DND-41 (cell line): Measurements from ENCODE around the gene KIR3DL3.
"Not testable (repeated sequence)": the region's sequence is repeated elsewhere in the genome, so short reads cannot be mapped to it uniquely, and the experiment has no call there.

Experiments
- EZH2 ChIP-seq: IDR thresholded peaks from 3 replicates; pipeline ENCODE4 v1.6.1; 2012; ENCODE audit warnings: borderline replicate concordance, low read depth, mild to moderate bottlenecking, moderate library complexity, low read length, inconsistent platforms; ENCODE audit not compliant: severe bottlenecking
- TF ChIP-seq, protein P1 (sequence below): IDR thresholded peaks from 2 replicates; pipeline ENCODE4 v1.5.1; 2012; ENCODE audit warnings: borderline replicate concordance, low read length, moderate library complexity, mild to moderate bottlenecking; ENCODE audit not compliant: poor library complexity, severe bottlenecking; ENCODE audit errors: extremely low read depth

DNA sequence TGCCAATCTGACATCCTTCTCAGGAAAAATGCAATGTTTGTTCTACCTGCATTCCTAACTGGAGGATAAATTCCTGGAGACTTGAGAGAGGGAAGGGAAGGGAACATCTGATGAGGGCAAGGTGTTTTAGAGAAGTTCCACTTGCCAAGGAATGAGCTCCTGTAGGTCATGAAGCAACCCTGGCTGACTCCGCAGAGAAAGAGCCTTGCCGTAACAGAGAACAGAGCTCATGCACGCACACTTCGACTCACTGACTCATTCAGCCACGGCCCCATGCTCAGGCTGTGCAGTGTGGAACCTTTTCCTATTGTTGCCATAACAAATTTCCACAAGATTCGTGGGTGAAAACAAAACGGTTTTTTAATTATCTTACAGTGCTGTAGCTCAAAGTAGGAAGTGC, 54.7 kb downstream of the KIR3DL3 start:
- TF ChIP-seq, protein P1, sequence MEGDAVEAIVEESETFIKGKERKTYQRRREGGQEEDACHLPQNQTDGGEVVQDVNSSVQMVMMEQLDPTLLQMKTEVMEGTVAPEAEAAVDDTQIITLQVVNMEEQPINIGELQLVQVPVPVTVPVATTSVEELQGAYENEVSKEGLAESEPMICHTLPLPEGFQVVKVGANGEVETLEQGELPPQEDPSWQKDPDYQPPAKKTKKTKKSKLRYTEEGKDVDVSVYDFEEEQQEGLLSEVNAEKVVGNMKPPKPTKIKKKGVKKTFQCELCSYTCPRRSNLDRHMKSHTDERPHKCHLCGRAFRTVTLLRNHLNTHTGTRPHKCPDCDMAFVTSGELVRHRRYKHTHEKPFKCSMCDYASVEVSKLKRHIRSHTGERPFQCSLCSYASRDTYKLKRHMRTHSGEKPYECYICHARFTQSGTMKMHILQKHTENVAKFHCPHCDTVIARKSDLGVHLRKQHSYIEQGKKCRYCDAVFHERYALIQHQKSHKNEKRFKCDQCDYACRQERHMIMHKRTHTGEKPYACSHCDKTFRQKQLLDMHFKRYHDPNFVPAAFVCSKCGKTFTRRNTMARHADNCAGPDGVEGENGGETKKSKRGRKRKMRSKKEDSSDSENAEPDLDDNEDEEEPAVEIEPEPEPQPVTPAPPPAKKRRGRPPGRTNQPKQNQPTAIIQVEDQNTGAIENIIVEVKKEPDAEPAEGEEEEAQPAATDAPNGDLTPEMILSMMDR: not testable (repeated sequence)
- not testable (repeated sequence) for TF ChIP-seq EZH2
